HG03175 (cell line): ENCODE data around the gene STPG2.

Experiments
- ATAC-seq: cut with Tn5 transposase; IDR thresholded peaks from one replicate; pipeline ENCODE4 v1.9.1; 2021; ENCODE audit warnings: mild to moderate bottlenecking, moderate library complexity; ENCODE audit not compliant: unreplicated experiment

The STPG2 gene

GRCh38 chr4:98094118-98094517 lies 49.2 kb downstream of the STPG2 start:
- no peak for ATAC-seq

DNA sequence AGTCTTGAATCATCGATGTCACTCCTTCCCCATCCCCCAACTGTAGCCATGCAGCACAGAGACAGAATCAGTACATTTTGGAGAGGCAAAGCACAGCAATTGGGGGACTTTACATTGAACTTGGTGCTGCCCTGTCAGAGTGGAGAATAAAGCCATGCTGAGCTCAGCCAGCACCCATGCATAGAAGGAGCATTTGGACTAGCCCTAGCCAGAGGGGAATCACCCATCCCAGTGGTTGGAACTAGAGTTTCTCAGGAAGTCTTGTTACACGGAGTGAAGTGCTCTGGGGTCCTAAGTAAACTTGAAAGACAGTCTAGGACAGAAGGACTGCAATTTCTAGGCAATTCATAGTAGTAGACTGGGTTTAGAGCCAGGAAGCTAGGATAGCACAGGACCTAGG lies 49.6 kb downstream of the STPG2 start:
- no peak for ATAC-seq

GRCh38 chr4:98092833-98093439 lies 50.3 kb downstream of the STPG2 start:
- ATAC-seq, result no peak

DNA sequence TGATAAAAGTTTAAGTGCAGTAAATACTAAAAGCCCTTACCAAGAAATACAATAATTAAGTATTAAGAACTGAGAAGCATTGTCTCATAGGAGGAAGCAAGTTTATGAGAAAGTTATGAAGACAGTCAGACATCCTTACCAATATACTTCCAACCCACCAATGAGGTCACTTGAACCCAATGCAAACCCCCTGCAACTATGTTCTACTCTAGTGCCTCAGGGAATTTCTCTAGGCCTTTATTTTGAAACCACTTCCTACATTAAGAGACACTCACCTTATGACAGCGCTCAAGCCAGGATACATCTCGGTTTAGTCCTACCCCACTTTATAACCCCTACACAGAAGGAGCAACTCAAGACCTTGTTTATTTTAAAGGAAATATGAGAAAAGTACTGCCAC lies 61.3 kb downstream of the STPG2 start:
- ATAC-seq, result no peak

GRCh38 chr4:98068495-98068894 lies 74.8 kb downstream of the STPG2 start:
- ATAC-seq, result no peak

GRCh38 chr4:98055800-98056501 lies 87.3 kb downstream of the STPG2 start:
- ATAC-seq, result no peak

DNA sequence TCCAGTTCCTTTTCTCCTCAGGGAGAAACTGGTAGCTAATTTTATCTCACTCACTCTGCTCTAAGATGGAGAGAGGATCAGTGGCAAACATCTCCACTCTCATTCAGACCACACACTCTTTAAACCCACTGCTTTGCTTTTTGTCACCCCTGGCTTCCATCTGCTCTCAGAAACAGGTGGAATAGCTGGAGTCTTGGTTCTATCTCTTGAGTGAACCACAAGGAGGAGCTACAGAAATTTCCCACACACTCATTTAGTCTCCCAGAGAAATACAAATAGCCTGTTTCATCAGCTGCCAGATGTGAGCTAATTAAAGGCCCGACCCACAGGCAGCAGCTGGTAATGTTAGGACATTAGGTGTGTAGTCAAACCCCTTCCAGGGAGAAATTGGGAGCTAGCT lies 96.6 kb downstream of the STPG2 start:
- ATAC-seq, result no peak

- ATAC-seq, result no peak
Measured at GRCh38 chr4:98030059-98030458, 113.2 kb downstream of the STPG2 start.

- no peak for ATAC-seq
Measured at GRCh38 chr4:98027827-98028226, 115.4 kb downstream of the STPG2 start.

DNA sequence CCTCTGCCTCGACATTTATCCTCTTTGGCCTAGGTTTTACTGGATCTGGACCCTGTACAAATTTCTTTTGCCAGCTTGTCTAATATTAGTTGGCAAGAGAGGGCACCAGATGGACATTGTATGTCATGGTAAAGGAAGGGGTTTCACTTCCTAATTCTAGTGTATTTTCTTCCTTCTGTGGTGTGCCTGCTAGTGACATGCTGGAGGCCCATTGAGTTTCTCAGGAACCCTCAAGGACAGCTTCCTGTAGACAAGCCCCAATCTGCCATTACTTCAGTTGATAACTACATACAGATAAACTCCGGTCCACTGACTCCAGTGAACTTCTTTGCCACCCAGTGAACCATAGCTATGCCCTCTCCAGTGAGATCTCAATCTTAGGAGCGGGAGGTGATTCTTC lies 116.9 kb downstream of the STPG2 start:
- no peak for ATAC-seq

- no peak for ATAC-seq
Measured at GRCh38 chr4:98006814-98007412, 136.4 kb downstream of the STPG2 start.

DNA sequence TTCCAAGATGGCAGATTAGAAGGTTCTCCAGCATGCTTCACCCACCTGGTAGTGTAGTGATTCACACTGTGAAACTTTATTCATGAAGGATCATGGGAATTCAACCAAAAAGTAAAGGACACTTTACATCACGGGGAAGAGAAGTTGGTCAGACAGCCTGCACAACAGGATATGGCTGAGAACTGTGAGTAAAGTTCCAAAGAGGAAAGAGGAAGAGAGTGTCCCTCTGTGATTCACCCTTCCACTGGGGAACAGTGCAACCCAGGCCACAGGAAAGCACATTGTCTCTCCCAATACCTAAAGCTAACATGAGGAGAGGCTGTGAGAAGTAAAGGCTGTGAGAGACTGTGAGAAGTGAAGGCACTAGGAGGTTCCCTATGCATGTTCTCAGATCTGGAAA lies 137.2 kb downstream of the STPG2 start:
- ATAC-seq, result no peak

DNA sequence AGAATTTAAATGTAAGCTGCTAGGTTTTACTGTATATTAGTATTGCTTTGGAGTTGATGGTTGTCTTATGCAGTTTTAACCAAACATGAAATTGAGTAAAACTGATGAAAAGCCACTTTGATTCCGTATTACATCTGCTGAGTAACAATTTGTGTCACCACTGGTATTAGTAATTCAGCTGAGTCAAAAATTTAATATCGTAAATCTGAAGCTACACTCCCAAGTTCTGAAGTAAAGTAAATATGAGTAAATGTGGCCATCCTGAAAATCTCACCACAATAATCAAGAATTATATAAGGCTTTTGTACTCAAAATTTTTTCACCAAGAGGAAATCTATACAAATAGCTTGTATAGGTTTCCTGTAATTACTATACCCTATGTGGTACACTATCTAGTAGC lies 142.3 kb downstream of the STPG2 start:
- no peak for ATAC-seq

GRCh38 chr4:97998203-97998602 lies 145.1 kb downstream of the STPG2 start:
- ATAC-seq, result no peak

- no peak for ATAC-seq
Measured at GRCh38 chr4:97994765-97995465, 148.4 kb downstream of the STPG2 start.

DNA sequence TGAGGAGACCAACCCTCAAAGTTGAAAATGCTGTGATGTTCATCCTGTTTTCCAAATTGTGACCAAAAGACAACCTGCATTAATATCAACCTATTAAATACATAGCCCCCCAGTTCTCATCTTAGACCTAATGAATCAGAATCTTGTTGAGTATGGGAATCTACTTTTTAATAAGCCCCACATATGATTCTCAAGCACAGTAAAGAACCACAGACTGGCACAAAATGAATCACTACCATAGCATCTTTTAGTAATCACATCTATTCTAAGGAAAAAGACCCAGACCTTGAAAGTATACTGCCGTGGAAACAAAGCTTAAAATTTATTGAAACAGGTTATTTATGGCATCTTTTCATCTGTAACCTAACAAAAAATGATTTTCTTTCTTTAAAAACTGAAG lies 152.9 kb downstream of the STPG2 start:
- no peak for ATAC-seq

DNA sequence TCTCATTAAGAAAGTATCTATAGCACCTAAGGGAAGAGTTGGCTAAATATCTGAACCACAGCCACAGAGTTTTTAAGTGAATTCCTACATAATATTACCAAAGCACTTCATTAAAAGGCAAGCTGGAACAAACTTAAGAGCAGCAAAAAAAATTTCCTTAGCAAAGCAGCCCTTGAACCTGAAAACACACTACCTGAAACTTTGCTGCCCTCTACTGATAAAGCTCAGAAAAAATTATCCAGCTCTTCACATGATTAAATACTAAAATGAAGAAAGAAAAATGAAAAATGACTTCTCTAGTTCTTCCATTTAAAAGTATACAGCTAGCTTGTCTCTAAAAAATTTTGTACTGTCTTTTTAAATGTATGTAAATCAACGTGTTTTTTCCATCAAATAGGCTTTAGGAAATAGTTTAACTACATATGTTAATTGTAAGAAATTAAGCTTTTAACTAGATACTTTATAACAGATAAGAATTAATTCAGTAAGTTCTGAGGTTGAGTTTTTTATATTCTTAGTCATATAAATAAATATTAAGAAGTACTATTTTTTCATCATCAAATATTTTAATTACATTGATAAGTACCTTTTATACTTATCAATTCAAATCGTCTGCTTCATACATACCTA lies 156.1 kb downstream of the STPG2 start:
- ATAC-seq, result no peak

DNA sequence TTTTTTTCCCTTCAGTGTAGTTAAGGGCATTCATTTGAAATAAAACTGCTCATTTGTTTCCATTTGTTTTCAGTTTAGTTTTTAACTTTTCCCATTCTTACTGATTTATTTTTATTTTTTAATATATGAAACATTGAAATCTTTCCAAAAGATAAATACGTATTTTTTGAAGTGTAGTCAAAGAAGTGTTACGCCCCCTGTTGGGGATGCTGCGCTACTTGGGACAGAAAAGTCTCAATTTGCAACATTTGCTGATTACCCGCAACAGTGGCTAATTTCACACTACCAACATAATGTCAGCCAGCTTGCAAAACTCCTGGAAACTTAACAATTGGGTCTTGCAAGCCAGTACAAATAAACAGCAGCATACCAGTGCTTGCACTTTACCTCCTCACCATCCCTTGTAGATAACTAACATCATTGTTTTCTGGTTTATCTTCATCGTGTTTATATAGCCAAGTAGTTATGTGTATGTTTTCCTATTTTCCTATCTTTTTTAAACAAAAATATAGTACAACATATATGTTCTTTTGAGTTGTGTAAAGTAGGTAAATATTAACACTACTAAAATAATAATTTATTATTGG lies 158.6 kb downstream of the STPG2 start:
- ATAC-seq, result no peak

GRCh38 chr4:97978791-97979488 lies 164.3 kb downstream of the STPG2 start:
- ATAC-seq, result no peak

GRCh38 chr4:97953171-97953941 lies 189.9 kb downstream of the STPG2 start:
- no peak for ATAC-seq
